ENCODE data around the gene BRSK2.

DNA sequence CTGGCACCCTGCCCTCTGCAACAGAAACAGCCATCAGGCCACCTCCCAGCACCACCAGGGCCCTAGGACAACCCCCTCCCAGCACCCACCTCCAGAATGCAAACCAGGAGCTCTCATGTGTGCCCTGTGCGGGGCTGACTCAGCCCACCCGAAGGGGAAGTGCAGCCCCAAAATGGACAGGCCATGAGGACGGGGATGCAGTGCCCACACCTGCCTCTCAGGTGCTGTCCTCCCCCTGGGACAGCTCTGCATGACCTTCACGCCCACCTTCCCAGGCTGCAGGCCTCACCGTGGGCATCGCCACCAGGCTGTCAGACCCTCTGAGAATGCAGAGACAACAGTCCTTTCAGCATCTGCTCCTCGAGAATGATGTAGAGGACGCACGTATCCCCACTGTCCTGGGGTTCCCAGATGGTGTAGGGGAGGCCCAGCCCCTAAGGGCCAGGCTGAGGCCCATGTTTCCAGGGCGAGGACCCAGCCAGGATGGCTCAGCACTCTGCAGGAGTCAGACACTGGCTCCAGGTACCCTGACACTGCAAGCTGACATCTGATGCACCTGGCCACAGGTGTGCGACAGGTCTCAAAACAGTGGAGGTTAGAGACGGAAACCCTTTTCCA, 83.4 kb downstream of the BRSK2 start:
- TF ChIP-seq, protein P1, sequence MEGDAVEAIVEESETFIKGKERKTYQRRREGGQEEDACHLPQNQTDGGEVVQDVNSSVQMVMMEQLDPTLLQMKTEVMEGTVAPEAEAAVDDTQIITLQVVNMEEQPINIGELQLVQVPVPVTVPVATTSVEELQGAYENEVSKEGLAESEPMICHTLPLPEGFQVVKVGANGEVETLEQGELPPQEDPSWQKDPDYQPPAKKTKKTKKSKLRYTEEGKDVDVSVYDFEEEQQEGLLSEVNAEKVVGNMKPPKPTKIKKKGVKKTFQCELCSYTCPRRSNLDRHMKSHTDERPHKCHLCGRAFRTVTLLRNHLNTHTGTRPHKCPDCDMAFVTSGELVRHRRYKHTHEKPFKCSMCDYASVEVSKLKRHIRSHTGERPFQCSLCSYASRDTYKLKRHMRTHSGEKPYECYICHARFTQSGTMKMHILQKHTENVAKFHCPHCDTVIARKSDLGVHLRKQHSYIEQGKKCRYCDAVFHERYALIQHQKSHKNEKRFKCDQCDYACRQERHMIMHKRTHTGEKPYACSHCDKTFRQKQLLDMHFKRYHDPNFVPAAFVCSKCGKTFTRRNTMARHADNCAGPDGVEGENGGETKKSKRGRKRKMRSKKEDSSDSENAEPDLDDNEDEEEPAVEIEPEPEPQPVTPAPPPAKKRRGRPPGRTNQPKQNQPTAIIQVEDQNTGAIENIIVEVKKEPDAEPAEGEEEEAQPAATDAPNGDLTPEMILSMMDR (IDR thresholded peaks at IDR 0.05; ENCODE audit: insufficient read depth, low read depth, low read length) = no peak
- no peak for TF ChIP-seq EZH2 (IDR thresholded peaks at IDR 0.05; ENCODE audit: insufficient read depth, low read length)
